ENCODE data around the gene RASSF6. TPM values are rescaled to one million over a fixed set of nuclear protein-coding genes. Genes with fewer than 3 reads are reported as not detected.
A peak's percentile ranks its signal among the peaks of the same experiment; 100 is the strongest.
"Not testable (repeated sequence)": the region's sequence is repeated elsewhere in the genome, so short reads cannot be mapped to it uniquely, and the experiment has no call there.

RASSF6 gene
- total RNA-seq, 1 donor from 2014 or later = 7.0 TPM

- no peaks in the 10 kb centered on the region for H3K27me3 ChIP-seq (ENCODE audit: control insufficient read depth, insufficient read depth, low read length)
- no peak for DNase-seq (ENCODE audit: low read depth)
- no peak for TF ChIP-seq CTCF (IDR thresholded peaks at IDR 0.05; ENCODE audit: insufficient read depth, low read length, poor library complexity, severe bottlenecking)
- H3K4me3 ChIP-seq (ENCODE audit: low read depth, low read length) = no peak overlapping the region
- no peaks in the 10 kb centered on the region for H3K36me3 ChIP-seq (ENCODE audit: control insufficient read depth, insufficient read depth, low read length)
Measured at GRCh38 chr4:73648478-73648877, 28.2 kb upstream of the RASSF6 start.

- no peak for DNase-seq (ENCODE audit: low read depth)
- H3K36me3 ChIP-seq (ENCODE audit: control insufficient read depth, insufficient read depth, low read length) = no peaks in the 10 kb centered on the region
- no peak for TF ChIP-seq CTCF (IDR thresholded peaks at IDR 0.05; ENCODE audit: insufficient read depth, low read length, poor library complexity, severe bottlenecking)
- H3K27me3 ChIP-seq (ENCODE audit: control insufficient read depth, insufficient read depth, low read length) = no peaks in the 10 kb centered on the region
- H3K4me3 ChIP-seq (ENCODE audit: low read depth, low read length) = no peak overlapping the region
Measured at GRCh38 chr4:73646117-73646516, 25.9 kb upstream of the RASSF6 start.

GRCh38 chr4:73631565-73632226 lies 11.5 kb upstream of the RASSF6 start:
- no peak for TF ChIP-seq CTCF (IDR thresholded peaks at IDR 0.05; ENCODE audit: insufficient read depth, low read length, poor library complexity, severe bottlenecking)
- DNase-seq (ENCODE audit: low read depth) = no peak
- no peaks in the 10 kb centered on the region for H3K27me3 ChIP-seq (ENCODE audit: control insufficient read depth, insufficient read depth, low read length)
- H3K36me3 ChIP-seq (ENCODE audit: control insufficient read depth, insufficient read depth, low read length) = no peaks in the 10 kb centered on the region
- H3K4me3 ChIP-seq (ENCODE audit: low read depth, low read length) = no peak overlapping the region

DNA sequence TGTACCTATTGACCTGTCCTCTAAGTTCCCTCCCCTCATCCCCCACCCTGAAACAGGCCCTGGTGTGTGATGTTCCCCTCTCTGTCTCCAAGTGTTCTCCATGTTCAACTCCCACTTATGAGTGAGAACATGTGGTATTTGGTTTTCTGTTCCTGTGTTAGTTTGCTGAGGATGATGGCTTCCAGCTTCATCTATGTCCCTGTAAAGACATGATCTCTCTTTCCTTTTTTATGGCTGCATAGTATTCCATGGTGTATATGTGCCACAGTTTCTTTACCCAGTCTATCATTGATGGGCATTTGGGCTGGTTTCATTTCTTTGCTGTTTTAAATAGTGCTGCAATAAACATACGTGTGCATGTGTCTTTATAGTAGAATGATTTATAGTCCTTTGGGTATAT lies 8.6 kb upstream of the RASSF6 start:
- DNase-seq (ENCODE audit: low read depth); H3K4me3 ChIP-seq (ENCODE audit: low read depth, low read length); H3K36me3 ChIP-seq (ENCODE audit: control insufficient read depth, insufficient read depth, low read length); H3K27me3 ChIP-seq (ENCODE audit: control insufficient read depth, insufficient read depth, low read length): not testable (repeated sequence)

DNA sequence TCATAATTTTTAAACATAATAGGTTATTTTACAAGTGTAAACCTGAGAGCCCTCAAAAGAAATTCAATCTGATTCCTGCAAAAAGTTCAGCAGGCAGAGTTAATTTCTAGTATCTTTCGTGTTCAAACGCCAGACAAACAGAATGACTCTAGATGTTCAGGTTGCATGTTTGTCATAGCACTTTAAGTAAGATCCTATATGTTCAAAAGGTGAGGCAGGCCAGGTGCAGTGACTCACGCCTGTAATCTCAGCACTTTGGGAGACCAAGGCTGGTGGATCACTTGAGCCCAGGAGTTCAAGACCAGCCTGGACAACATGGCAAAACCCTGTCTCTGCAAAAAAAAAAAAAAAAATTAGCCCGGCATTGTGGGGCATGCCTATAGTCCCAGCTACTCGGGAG lies 1.1 kb upstream of the RASSF6 start:
- Histone ChIP-seq H3K4me3 (ENCODE audit: low read depth, low read length) (no peak overlapping the region), H3K36me3 (ENCODE audit: control insufficient read depth, insufficient read depth, low read length) (no peaks in the 10 kb centered on the region), H3K27me3 (ENCODE audit: control insufficient read depth, insufficient read depth, low read length) (no peaks in the 10 kb centered on the region)
- TF ChIP-seq CTCF (IDR thresholded peaks at IDR 0.05; ENCODE audit: insufficient read depth, low read length, poor library complexity, severe bottlenecking) = no peak
- no peak for DNase-seq (ENCODE audit: low read depth)

GRCh38 chr4:73619346-73619745 lies 890 bp downstream of the RASSF6 start:
- H3K27me3 ChIP-seq (ENCODE audit: control insufficient read depth, insufficient read depth, low read length) = no peaks in the 10 kb centered on the region
- no peaks in the 10 kb centered on the region for H3K36me3 ChIP-seq (ENCODE audit: control insufficient read depth, insufficient read depth, low read length)
- TF ChIP-seq CTCF (IDR thresholded peaks at IDR 0.05; ENCODE audit: insufficient read depth, low read length, poor library complexity, severe bottlenecking) = no peak
- no peak for DNase-seq (ENCODE audit: low read depth)
- H3K4me3 ChIP-seq (ENCODE audit: low read depth, low read length) = peak overlapping the region; percentile 32

All from kidney epithelial cell (primary cell).